ENCODE data around the gene RUNDC3A. TPM values are rescaled to one million over a fixed set of nuclear protein-coding genes. Genes with fewer than 3 reads are reported as not detected.
A peak's percentile ranks its signal among the peaks of the same experiment; 100 is the strongest.

The RUNDC3A gene
- total and polyA plus RNA-seq, 2 of the 8 experiments (the other 6 are each of a cell fraction or from before 2014, with no cell fraction given) = 6.4 to 13.8 TPM

GRCh38 chr17:44314869-44315661 is 6.7 kb downstream of the RUNDC3A start (continued):
- TF ChIP-seq RAD21 (IDR thresholded peaks at IDR 0.05 in 1 of 2, conservative IDR thresholded peaks at IDR 0.05 in 1 of 2; ENCODE audit: low read depth in 2 of 2, low read length in 2 of 2) = no peak
- no peak for TF ChIP-seq CTCF (IDR thresholded peaks at IDR 0.05; ENCODE audit: control extremely low read depth in 1 of 3, insufficient read depth in 1 of 3, low read depth in 1 of 3, low read length in 3 of 3)
- TF ChIP-seq CHD1 (IDR thresholded peaks at IDR 0.05; ENCODE audit: low read depth, low read length) = no peak
- no peak for TF ChIP-seq ZNF274 (IDR thresholded peaks at IDR 0.05; ENCODE audit: borderline replicate concordance, extremely low read depth, low read length)
- no peak for TF ChIP-seq EP300 (IDR thresholded peaks at IDR 0.05; ENCODE audit: borderline replicate concordance in 1 of 2, low read depth in 2 of 2, low read length in 2 of 2)
- no peak for TF ChIP-seq MAFK (IDR thresholded peaks at IDR 0.05; ENCODE audit: low read depth, low read length)
- TF ChIP-seq BACH1 (IDR thresholded peaks at IDR 0.05; ENCODE audit: low read length) = no peak
- TF ChIP-seq TAF1 (IDR thresholded peaks at IDR 0.05; ENCODE audit: low read depth, low read length) = no peak
- TF ChIP-seq TBP (IDR thresholded peaks at IDR 0.05; ENCODE audit: low read depth, low read length) = no peak
- TF ChIP-seq TAF7 (optimal IDR thresholded peaks at IDR 0.05; ENCODE audit: borderline replicate concordance, low read depth, low read length) = no peak
- no peak for TF ChIP-seq POU5F1 (IDR thresholded peaks at IDR 0.05; ENCODE audit: low read depth, low read length)
- no peak for TF ChIP-seq GTF2F1 (IDR thresholded peaks at IDR 0.05; ENCODE audit: borderline replicate concordance, low read depth, low read length)
- no peak for TF ChIP-seq EGR1 (IDR thresholded peaks at IDR 0.05; ENCODE audit: borderline replicate concordance, low read depth, low read length)
- no peak for TF ChIP-seq CTBP2 (IDR thresholded peaks at IDR 0.05; ENCODE audit: borderline replicate concordance, insufficient read depth, insufficient read length, low read length)
- no peak for TF ChIP-seq BCL11A (IDR thresholded peaks at IDR 0.05; ENCODE audit: low read depth in 2 of 2, low read length in 2 of 2)
- TF ChIP-seq TCF12 (IDR thresholded peaks at IDR 0.05; ENCODE audit: low read depth, low read length) = no peak
- no peak for TF ChIP-seq SRF (IDR thresholded peaks at IDR 0.05; ENCODE audit: low read depth, low read length)
- TF ChIP-seq HDAC6 (IDR thresholded peaks at IDR 0.05; ENCODE audit: low read depth, low read length) = no peak
- TF ChIP-seq CBX5 (IDR thresholded peaks at IDR 0.05; ENCODE audit: low read depth, low read length) = no peak
- TF ChIP-seq POLR2A (IDR thresholded peaks at IDR 0.05; ENCODE audit: control extremely low read depth in 1 of 2, low read depth in 2 of 2, low read length in 2 of 2) = no peak
- peak; percentile 45 for TF ChIP-seq NRF1 (IDR thresholded peaks at IDR 0.05; ENCODE audit: low read depth, low read length)
- TF ChIP-seq BRCA1 (IDR thresholded peaks at IDR 0.05; ENCODE audit: low read depth, low read length) = peak; percentile 61
- no peak for TF ChIP-seq RBBP5 (IDR thresholded peaks at IDR 0.05; ENCODE audit: borderline replicate concordance, low read depth, low read length)
